GM12801 (cell line): ENCODE results near the gene ELOVL1.

ENCODE experiments used
- TF ChIP-seq, protein P1 (sequence below): IDR thresholded peaks from one replicate; pipeline ENCODE4 v1.5.1; 2011; ENCODE audit warnings: control low read depth; ENCODE audit not compliant: insufficient read length; ENCODE audit errors: extremely low read depth

ELOVL1 gene

DNA sequence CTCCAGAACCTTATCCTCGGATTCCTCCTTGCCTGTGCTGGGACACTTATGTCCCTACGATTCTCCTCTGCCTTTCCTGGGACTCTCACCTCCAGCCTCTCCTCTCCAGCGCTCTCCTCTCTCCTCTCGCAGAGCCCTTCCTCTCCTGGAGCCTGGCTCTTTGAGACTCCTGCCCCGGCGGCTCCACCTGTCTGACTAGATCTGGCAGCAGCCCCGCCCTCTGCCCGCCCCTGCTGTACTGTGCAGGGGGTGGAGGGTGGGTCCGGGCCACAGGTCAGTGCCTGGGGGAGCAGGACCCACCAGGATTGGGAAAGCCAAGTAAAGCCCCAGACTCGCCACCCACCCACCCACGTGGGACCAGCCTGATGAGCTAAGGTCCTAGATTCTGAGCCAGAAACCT lies 1.6 kb downstream of the ELOVL1 start:
- TF ChIP-seq, protein P1, sequence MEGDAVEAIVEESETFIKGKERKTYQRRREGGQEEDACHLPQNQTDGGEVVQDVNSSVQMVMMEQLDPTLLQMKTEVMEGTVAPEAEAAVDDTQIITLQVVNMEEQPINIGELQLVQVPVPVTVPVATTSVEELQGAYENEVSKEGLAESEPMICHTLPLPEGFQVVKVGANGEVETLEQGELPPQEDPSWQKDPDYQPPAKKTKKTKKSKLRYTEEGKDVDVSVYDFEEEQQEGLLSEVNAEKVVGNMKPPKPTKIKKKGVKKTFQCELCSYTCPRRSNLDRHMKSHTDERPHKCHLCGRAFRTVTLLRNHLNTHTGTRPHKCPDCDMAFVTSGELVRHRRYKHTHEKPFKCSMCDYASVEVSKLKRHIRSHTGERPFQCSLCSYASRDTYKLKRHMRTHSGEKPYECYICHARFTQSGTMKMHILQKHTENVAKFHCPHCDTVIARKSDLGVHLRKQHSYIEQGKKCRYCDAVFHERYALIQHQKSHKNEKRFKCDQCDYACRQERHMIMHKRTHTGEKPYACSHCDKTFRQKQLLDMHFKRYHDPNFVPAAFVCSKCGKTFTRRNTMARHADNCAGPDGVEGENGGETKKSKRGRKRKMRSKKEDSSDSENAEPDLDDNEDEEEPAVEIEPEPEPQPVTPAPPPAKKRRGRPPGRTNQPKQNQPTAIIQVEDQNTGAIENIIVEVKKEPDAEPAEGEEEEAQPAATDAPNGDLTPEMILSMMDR = no peak

DNA sequence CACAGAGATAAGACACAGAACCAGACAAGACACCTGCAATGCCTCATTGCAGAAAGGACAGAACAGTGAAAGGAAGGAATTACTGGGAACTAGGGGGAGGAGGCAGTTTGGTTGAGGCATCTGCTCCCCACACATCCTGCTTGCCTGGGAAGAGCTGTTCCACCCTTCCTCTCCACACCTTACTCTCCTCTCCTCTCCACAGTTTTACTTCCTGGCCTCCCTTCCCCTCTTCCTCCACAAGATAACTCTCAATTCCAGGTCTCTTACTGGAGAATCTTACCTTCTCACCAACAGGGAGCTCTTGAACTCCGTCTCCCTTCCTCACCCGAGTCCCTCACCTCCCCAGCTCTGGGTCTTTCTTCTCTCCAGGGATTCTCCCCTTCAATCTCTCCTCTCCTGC lies 2.1 kb downstream of the ELOVL1 start:
- TF ChIP-seq, protein P1 = no peak

GRCh38 chr1:43363935-43364525 lies 3.8 kb downstream of the ELOVL1 start:
- TF ChIP-seq, protein P1 = no peak

DNA sequence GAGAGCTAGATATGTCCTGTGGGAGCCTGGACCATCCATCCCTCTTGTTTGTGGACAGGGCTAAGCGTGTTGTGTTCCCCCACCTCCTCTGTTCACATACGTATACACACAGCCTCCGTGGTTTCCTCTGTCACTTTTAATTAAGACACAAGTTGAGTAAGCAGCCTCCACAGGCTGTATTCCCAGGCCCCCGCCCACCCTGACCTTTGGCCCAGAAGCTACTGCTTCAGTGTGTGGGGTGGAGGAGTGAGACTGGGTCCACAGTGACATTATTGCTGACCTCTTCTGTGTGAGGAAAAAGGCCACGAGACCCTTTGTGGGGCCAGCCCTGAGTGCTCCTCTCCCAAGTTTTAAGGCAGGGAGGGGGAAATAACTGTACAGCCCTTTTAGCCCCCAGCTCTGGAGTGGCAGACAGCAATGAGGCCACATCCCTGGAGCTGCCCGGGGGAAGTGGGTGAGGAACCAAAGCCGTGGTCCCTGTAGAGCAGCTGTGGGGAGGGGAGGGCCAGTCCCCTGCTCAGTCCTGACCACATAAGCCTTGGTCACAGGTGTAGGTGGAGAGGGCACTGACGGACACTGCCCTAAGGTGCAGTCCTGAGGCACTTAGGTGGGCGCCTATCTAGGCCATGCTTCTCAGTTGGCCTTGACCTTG lies 4.4 kb downstream of the ELOVL1 start:
- TF ChIP-seq, protein P1 = no peak

GRCh38 chr1:43360616-43361015 lies 7.2 kb downstream of the ELOVL1 start:
- TF ChIP-seq, protein P1 = no peak

DNA sequence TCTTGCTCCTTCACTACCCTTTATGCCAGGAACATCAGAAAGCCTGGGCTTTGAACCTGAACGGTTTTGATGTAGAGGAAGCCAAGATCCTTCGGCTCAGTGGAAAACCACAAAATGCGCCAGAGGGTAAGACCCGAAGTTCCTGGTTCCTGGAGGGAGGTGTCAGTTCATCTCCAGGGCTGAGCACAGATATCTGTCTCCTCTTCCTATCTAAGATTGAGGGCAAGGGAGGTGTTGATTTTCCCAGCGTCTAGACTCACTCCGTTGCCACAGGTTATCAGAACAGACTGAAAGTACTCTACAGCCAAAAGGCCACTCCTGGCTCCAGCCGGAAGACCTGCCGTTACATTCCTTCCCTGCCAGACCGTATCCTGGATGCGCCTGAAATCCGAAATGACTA lies 8.1 kb downstream of the ELOVL1 start:
- TF ChIP-seq, protein P1 = no peak

GRCh38 chr1:43358746-43359693 lies 8.8 kb downstream of the ELOVL1 start, which contains the start of gene CDC20:
CDC20 (plus strand) TSS chr1:43358981; CDS start chr1:43359216, 235 bp downstream.
- TF ChIP-seq, protein P1 = no peak
